Thyroid gland (tissue), 4 donors: ENCODE measurements around the gene F11R.

Experiments
- POLR2A ChIP-seq, 2 donors: fragments of 450-650 bp; IDR thresholded peaks; one replicate each; pipeline ENCODE4 v1.6.1; 2017; ENCODE audit warnings: antibody characterized with exemption in 2 of 2, mild to moderate bottlenecking in 2 of 2, moderate library complexity in 1 of 2
- TF ChIP-seq, protein P1 (sequence below), 6 experiments: fragments of 200-600 bp in 3 of 6; fragments of 450-650 bp in 3 of 6; sonication (generic) in 3 of 6; IDR thresholded peaks; one replicate each; pipeline ENCODE4 v1.5.1; 2016 to 2019; ENCODE audit warnings: antibody characterized with exemption in 6 of 6, mild to moderate bottlenecking in 2 of 6, inconsistent platforms in 1 of 6, moderate library complexity in 1 of 6

DNA sequence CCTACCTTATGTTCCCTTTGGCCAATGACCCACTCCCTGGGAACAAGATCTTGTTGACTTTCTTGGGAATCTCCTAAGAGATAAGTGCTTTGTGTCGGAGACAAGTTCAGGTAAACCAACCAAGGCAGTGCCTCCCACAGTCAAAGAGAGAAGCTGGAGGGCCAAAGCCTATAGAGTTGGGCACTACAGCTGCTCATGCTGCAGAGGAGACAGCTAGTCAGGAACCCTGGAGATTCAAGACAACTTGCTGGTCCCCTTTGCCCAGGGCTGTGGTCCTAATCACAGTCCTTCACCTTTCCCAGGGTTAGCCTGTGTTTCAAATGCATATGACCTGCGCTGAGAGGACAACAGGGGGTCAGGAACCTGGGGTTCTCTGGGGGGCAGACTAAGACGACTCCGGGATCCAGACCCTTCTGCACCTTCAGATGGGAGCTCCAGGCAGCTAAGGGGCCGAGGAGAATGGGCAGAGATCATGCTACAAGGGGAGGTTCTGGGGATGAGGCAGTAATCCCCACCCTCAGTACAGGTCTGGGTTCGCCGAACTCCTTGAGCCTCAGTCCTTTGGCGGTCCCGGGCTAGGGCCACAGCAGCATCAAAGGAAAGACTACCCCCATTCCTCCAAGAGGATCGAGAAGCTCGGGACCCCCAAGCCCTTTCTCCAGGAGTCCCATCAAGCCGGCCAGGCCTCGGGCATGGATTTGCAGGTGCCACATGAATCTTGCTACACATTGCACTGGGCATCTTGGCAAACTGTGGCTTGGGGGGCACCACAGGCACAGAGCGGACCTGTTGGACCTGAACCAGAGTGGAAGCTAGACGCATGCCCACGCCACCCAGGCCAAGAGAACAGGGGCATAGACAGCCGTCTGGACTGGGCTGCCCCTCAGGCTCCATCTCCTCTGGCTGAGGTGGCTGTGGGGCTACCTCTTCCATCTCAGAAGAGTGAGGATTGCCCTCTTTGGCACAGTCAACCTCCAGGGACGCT is 26.8 kb upstream of the F11R start:
- no peak for TF ChIP-seq POLR2A (IDR thresholded peaks at IDR 0.05)
- TF ChIP-seq, protein P1, sequence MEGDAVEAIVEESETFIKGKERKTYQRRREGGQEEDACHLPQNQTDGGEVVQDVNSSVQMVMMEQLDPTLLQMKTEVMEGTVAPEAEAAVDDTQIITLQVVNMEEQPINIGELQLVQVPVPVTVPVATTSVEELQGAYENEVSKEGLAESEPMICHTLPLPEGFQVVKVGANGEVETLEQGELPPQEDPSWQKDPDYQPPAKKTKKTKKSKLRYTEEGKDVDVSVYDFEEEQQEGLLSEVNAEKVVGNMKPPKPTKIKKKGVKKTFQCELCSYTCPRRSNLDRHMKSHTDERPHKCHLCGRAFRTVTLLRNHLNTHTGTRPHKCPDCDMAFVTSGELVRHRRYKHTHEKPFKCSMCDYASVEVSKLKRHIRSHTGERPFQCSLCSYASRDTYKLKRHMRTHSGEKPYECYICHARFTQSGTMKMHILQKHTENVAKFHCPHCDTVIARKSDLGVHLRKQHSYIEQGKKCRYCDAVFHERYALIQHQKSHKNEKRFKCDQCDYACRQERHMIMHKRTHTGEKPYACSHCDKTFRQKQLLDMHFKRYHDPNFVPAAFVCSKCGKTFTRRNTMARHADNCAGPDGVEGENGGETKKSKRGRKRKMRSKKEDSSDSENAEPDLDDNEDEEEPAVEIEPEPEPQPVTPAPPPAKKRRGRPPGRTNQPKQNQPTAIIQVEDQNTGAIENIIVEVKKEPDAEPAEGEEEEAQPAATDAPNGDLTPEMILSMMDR (IDR thresholded peaks at IDR 0.05): no peak
